Pericardium fibroblast (primary cell): ENCODE measurements around the gene NHP2. TPM values are rescaled to one million over a fixed set of nuclear protein-coding genes. Genes with fewer than 3 reads are reported as not detected.

Experiments
- total RNA-seq: library from RNA; depleted of rRNA; stranded (reverse); fragments of >200 nt; gene quantifications from 2 replicates; pipeline ENCODE4 v1.2.3, GENCODE V29; 2015

The NHP2 gene
- total RNA-seq: 201 and 220 TPM in 2 replicates

GRCh38 chr5:178153530-178154340 is at the start of gene NHP2:
Gene NHP2, minus strand, starts transcription at chr5:178153885. Its CDS starts 68 bp downstream, at chr5:178153817.

GRCh38 chr5:178187014-178187413 is 33.3 kb upstream of the NHP2 start, which contains the start of gene GMCL2:
Gene GMCL2, minus strand, starts transcription at chr5:178187371. Its CDS starts 72 bp downstream, at chr5:178187299.

GRCh38 chr5:178130576-178131445 is 22.9 kb downstream of the NHP2 start, which contains the start of gene RMND5B:
Gene RMND5B, plus strand, starts transcription at chr5:178131014. Its CDS starts 7,106 bp downstream, at chr5:178138120.

DNA sequence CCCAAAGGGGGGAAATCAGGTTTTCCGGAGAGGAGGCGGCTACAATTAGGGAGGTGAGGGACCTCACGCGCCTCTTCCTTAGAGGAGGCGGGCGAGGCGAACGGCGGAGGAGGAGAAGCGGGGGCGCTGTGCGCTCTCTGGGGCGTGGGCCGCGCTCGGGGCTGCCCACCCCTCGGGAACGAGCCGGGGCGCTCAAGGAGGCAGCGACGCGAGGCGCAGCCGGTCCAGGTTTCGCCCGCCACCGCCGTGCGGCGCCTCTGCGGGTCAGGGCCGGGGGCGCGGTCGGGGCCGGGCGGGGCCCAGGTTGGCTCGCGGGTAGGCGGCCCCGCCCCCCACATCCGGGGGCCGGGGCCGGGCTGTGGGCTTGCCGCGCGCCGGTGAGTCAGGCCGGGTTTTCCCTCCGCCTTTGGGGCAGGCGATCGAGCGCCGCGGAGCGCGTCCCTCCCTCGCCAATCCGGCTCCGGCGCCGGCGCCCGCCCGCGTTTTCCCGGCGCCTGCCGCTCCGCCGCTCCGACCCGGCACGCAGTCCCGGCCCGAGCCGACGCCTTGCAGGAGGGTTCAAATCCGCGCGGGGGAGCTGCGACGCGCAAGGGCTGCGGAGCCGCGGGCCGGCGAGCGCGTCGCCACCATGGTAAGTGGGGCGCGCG is 40.4 kb downstream of the NHP2 start, which contains the start of gene N4BP3:
TSS of gene N4BP3 (plus strand) at position 392 of the 647 bp plus-strand sequence. CDS start 6,052 bp downstream, outside the sequence.

Other genes starting within 250 kb of the NHP2 start
- gene PROP1, start 157.6 kb downstream of the NHP2 start, total RNA-seq: not detected in 2 replicates
- gene N4BP3, start 40.4 kb downstream of the NHP2 start, total RNA-seq: under 0.01 and 1.4 TPM in 2 replicates
- 11.2 and 18.8 TPM in 2 replicates for gene RMND5B, start 22.9 kb downstream of the NHP2 start, total RNA-seq
- gene GMCL2, start 33.5 kb upstream of the NHP2 start, total RNA-seq: not detected in 2 replicates
- gene HNRNPAB, start 50.6 kb upstream of the NHP2 start, total RNA-seq: 50.1 and 68.3 TPM in 2 replicates
- gene PHYKPL, start 78.9 kb upstream of the NHP2 start, total RNA-seq: 29.1 and 30.5 TPM in 2 replicates